GM20431 (cell line): Measurements from ENCODE around the gene ENDOD1.

Source experiments
- in situ Hi-C: fragments of 300-500 bp; cut with MseI, MboI; formaldehyde crosslinking; loops from one replicate; pipeline ENCODE4 v1.15.0; 2020; ENCODE audit warnings: low sequenced_read_pairs; ENCODE audit not compliant: unreplicated experiment

Gene ENDOD1

GRCh38 chr11:95156916-95157541, 67.4 kb downstream of the ENDOD1 start:
- in situ Hi-C loops: loop anchor here (10.0 kb wide), 2 partner anchors 548 to 608 kb away; no protein-coding TSS in a partner anchor

GRCh38 chr11:95157824-95158223, 68.2 kb downstream of the ENDOD1 start:
- in situ Hi-C loops: loop anchor here (10.0 kb wide), 2 partner anchors 547 to 607 kb away; no protein-coding TSS in a partner anchor

DNA sequence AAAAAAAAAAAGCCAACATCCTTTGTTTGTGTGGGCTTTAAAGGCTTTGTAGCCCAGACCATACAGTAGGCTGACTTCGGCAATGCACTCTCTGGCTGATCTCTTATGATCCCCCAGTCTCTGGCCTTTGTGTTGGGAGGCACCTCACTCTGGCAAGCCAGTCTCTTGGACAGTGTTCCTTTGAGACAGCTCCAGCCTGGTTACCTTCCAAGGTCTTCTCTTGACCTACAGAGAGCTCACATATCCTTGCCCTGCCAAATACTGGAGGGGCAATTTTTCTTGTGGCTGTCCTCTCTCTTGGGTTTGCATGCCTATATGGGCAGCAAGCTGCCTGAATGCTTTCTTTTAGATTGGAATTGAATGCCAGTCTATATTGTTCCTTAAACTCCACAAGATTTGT, 71.6 kb downstream of the ENDOD1 start:
- in situ Hi-C loops: no loop called here

DNA sequence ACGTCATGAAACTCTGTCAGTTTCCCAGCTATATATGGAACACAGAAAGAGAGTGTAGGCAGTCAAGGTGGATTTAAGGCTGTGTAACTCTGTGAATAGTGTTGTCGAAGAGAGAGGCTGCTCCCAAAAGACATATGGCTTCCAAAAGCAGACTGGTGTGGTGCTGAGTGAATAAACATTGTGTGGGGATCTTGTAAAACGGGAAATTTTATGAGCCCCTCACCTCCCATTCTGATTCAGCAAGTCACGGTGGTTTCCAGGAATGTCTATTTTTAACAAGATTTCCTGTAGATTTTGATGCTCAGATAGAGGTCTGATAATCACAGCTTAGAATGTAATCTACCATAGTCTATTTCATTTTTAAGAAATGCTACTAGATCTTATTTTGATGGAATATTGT, 73.5 kb downstream of the ENDOD1 start:
- in situ Hi-C loops: no loop called here

DNA sequence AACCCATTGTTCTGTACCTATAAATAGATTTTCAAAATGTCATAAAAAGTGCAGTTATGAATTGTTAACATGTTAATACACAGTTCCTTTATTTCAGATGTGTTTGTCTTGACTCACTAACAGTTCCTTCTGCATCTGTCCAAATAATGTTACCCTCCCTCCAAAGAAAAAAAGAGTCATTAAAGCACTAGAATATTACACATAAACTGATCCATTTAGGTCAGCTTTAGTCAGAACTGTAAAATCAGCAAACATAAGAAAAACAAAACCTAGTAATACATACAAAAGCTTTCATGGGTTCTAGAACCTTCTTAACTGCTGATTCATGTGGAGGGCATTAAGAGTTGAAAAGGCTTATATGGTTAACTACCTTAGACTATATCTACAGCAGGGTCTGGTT, 76.0 kb downstream of the ENDOD1 start:
- in situ Hi-C loops: no loop called here

GRCh38 chr11:95166781-95167180, 77.1 kb downstream of the ENDOD1 start:
- in situ Hi-C loops: no loop called here

DNA sequence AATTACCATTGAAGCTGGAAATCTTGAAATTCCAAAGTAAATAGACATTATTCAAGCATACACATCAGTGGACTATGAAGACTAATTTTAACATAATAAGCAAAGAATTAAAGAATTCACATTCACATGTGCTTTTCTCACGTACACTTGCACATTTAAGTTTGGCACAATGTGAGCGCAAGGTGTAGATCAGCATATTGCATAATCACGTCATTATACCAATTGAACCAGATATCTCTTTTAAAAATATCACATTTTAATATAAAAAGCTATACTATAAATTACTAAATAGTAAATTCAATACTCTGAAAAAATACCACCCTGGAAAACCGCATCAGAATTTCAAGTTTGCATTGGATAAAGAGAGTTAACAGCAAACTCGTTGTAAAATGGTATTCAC, 80.6 kb downstream of the ENDOD1 start:
- in situ Hi-C loops: no loop called here

GRCh38 chr11:95175818-95176380, 86.3 kb downstream of the ENDOD1 start:
- in situ Hi-C loops: no loop called here
